HL-60 (cell line): ENCODE measurements around the gene RCCD1.

ENCODE experiments used
- DNase-seq, 2 experiments: peaks; one replicate each; pipeline ENCODE4 v3.0.0-alpha.2; 2010 to 2020; ENCODE audit warnings: low read depth in 1 of 2, low spot score in 1 of 2
- H3K27ac ChIP-seq: fragments of 250-450 bp; sonication (Bioruptor Pico); replicated peaks from 2 replicates; pipeline ENCODE4 v1.5.1; 2020; ENCODE audit warnings: mild to moderate bottlenecking, moderate library complexity
- H3K27me3 ChIP-seq: fragments of 250-450 bp; sonication (Bioruptor Pico); 2 replicates; pipeline ENCODE4 v1.5.1; 2021; ENCODE audit warnings: mild to moderate bottlenecking, moderate library complexity; ENCODE audit not compliant: insufficient read depth, poor library complexity, severe bottlenecking
- H3K4me3 ChIP-seq: replicated peaks from 2 replicates; pipeline ENCODE4 v1.5.1; 2011; ENCODE audit warnings: mild to moderate bottlenecking, control low read depth, low read length; ENCODE audit not compliant: insufficient read depth
- GABPA ChIP-seq: IDR thresholded peaks from 2 replicates; pipeline ENCODE4 v1.6.1; 2012; ENCODE audit warnings: low read depth
- POLR2AphosphoS5 ChIP-seq: IDR thresholded peaks from 2 replicates; pipeline ENCODE4 v1.6.1; 2012; ENCODE audit warnings: low read depth
- SPI1 ChIP-seq: IDR thresholded peaks from 2 replicates; pipeline ENCODE4 v1.6.1; 2012; ENCODE audit warnings: low read depth, mild to moderate bottlenecking, borderline replicate concordance
- TF ChIP-seq, protein P1 (sequence below): IDR thresholded peaks from one replicate; pipeline ENCODE4 v1.5.1; 2011; ENCODE audit warnings: low read length, control low read depth, inconsistent platforms; ENCODE audit not compliant: insufficient read depth
- TF ChIP-seq, protein P2 (sequence below): IDR thresholded peaks from 2 replicates; pipeline ENCODE4 v1.6.1; 2012; ENCODE audit warnings: low read depth; ENCODE audit not compliant: insufficient replicate concordance

RCCD1 gene

DNA sequence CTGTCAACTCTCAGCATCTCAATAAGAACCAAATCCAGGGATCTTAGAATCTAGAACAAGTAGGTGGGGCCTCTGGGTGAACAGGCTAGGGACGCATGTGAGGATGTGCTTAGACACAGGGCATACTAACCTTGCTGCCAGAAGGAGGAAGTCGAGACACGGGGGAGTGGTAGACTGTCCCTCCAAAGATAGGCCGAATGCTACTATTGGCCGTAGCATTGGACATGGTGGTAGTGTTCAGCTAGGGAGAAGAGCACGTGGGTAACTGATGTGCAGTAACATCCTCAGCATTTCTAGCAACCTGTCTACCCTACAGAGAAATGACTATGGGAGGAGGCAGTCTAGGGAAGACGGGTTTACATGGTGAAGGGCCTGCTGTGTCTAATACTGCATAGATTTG lies 15.6 kb downstream of the RCCD1 start:
- peak in 1 of 2 experiments; percentile 55 for DNase-seq
- Histone ChIP-seq H3K27ac (no peak overlapping the region), H3K4me3 (no peak overlapping the region), H3K27me3 (no peaks in the 10 kb centered on the region)
- peak; percentile 38; the same call in 1 of the 2 replicates for TF ChIP-seq SPI1
- TF ChIP-seq, protein P1, sequence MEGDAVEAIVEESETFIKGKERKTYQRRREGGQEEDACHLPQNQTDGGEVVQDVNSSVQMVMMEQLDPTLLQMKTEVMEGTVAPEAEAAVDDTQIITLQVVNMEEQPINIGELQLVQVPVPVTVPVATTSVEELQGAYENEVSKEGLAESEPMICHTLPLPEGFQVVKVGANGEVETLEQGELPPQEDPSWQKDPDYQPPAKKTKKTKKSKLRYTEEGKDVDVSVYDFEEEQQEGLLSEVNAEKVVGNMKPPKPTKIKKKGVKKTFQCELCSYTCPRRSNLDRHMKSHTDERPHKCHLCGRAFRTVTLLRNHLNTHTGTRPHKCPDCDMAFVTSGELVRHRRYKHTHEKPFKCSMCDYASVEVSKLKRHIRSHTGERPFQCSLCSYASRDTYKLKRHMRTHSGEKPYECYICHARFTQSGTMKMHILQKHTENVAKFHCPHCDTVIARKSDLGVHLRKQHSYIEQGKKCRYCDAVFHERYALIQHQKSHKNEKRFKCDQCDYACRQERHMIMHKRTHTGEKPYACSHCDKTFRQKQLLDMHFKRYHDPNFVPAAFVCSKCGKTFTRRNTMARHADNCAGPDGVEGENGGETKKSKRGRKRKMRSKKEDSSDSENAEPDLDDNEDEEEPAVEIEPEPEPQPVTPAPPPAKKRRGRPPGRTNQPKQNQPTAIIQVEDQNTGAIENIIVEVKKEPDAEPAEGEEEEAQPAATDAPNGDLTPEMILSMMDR = no peak

DNA sequence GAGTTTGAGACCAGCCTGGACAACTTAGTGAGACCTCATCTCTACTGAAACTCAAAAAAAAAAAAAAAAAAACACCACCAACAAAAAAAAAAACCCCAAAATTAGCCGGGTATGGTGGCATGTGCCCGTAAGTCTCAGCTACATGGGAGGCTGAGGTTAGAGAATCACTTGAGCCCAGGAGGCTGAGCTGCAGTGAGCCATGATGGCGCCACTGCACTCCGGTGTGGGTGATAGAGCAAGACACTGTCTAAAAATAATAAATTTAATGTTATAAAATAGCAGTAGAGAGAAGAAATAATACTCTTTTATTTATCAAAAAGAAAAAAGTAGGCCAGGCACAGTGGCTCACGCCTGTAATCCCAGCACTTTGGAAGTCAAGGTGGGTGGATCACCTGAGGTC lies 17.4 kb downstream of the RCCD1 start:
- Histone ChIP-seq H3K27me3 (no peaks in the 10 kb centered on the region), H3K27ac (no peak overlapping the region)
- TF ChIP-seq SPI1 (no peak), POLR2AphosphoS5 (no peak)
- TF ChIP-seq, protein P2, sequence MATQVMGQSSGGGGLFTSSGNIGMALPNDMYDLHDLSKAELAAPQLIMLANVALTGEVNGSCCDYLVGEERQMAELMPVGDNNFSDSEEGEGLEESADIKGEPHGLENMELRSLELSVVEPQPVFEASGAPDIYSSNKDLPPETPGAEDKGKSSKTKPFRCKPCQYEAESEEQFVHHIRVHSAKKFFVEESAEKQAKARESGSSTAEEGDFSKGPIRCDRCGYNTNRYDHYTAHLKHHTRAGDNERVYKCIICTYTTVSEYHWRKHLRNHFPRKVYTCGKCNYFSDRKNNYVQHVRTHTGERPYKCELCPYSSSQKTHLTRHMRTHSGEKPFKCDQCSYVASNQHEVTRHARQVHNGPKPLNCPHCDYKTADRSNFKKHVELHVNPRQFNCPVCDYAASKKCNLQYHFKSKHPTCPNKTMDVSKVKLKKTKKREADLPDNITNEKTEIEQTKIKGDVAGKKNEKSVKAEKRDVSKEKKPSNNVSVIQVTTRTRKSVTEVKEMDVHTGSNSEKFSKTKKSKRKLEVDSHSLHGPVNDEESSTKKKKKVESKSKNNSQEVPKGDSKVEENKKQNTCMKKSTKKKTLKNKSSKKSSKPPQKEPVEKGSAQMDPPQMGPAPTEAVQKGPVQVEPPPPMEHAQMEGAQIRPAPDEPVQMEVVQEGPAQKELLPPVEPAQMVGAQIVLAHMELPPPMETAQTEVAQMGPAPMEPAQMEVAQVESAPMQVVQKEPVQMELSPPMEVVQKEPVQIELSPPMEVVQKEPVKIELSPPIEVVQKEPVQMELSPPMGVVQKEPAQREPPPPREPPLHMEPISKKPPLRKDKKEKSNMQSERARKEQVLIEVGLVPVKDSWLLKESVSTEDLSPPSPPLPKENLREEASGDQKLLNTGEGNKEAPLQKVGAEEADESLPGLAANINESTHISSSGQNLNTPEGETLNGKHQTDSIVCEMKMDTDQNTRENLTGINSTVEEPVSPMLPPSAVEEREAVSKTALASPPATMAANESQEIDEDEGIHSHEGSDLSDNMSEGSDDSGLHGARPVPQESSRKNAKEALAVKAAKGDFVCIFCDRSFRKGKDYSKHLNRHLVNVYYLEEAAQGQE = no peak

DNA sequence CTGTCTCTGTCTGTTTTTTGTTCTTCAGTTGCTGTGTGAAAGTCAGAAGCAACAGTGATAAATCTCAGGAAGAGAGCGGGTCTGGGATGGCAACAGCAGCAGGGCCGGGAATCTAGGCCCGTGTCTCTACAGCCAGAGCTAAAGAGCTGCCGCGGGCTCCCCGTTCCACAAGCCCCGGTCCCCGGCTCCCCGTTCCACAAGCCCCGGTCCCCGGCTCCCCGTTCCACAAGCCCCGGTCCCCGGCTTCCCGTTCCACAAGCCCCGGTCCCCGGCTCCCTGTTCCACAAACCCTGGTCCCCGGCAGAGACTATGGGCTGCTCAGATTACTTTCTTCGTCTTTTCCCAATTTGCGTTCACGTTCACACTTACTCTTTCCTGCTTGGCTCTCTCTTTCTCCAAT lies 19.5 kb downstream of the RCCD1 start:
- no peak for DNase-seq
- no peaks in the 10 kb centered on the region for H3K27me3 ChIP-seq
- H3K27ac ChIP-seq = no peak overlapping the region
- no peak for TF ChIP-seq POLR2AphosphoS5
- TF ChIP-seq, protein P2 = no peak
- TF ChIP-seq, protein P1 = no peak
- TF ChIP-seq GABPA = no peak
- no peak for TF ChIP-seq SPI1
- H3K4me3 ChIP-seq = no peak overlapping the region

More for the DNA sequence above, 17.4 kb downstream of the RCCD1 start:
- DNase-seq = no peak
- no peak overlapping the region for H3K4me3 ChIP-seq

DNA sequence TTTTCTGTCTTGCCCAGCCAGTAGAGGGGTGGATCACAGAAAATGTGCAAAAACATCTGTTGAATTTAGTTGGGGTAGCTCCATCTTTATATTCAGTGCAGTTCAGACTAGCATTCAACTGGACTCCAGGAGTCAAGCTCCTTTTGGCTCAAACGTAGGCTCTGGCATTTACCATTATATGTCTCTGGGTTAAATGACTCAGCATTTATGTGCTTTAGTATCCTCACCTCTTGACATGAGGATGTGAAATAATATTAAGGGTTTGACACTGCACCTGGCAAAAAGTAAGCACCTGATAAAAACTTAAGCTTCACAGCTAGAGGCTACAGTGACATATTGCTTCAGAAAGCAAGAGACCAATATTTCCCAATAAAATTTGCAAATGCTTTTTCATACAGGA lies 24.9 kb downstream of the RCCD1 start:
- H3K27ac ChIP-seq = no peak overlapping the region

DNA sequence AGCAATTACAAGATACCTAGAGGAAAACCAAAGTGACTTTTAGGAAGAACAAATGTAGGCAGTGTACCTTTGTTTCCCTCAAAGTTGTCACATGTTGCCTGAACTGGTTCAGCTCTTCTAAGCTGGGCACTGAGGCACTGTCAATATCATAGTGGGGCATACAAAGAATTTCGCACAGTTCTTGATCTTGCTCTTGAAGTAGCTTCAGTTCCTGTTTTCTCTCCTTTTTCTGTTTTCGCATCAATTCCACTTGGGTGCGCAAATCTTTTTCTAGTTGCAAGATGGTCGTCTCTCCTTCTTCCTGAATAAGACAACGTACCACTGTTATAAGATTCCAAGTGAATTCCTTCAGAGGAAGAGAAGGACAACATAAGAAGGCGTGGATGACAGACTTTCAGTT lies 27.0 kb downstream of the RCCD1 start:
- TF ChIP-seq, protein P1 = no peak
- TF ChIP-seq, protein P2 = no peak
- TF ChIP-seq GABPA (no peak), SPI1 (peak; percentile 62), POLR2AphosphoS5 (no peak)
- no peak overlapping the region for H3K27ac ChIP-seq
- H3K4me3 ChIP-seq = no peak overlapping the region
- DNase-seq = no peak
- H3K27me3 ChIP-seq = no peaks in the 10 kb centered on the region

More for the DNA sequence above, 24.9 kb downstream of the RCCD1 start:
- no peak overlapping the region for H3K4me3 ChIP-seq
- no peak for TF ChIP-seq GABPA
- DNase-seq = no peak
- H3K27me3 ChIP-seq = no peaks in the 10 kb centered on the region
